H1 (cell line): ENCODE results near the gene GRAP. TPM values are rescaled to one million over a fixed set of nuclear protein-coding genes. Genes with fewer than 3 reads are reported as not detected.

Experiments
- CTCF ChIA-PET: fragments of 300-600 bp; sonication (Branson Sonifier 250); formaldehyde crosslinking; loops from one replicate; lab custom pipeline; 2021; ENCODE audit not compliant: partially characterized antibody; lab: Charles Lee
- POLR2A ChIA-PET: fragments of 300-600 bp; sonication (Branson Sonifier 250); formaldehyde crosslinking; loops from one replicate; lab custom pipeline; 2021; ENCODE audit warnings: inconsistent platforms; ENCODE audit not compliant: partially characterized antibody; lab: Charles Lee
- DNase-seq, 2 experiments: peaks; one replicate each; pipeline versions ENCODE4 v3.0.0 to v3.0.0-alpha.2; 2010 to 2022; ENCODE audit warnings: low spot score in 2 of 2, low read depth in 1 of 2, mixed read lengths in 1 of 2
- FAIRE-seq: peaks from 2 replicates; lab custom pipeline; 2011; peaks lifted over from hg19 to GRCh38; lab: Jason Lieb, UNC
- H2AFZ ChIP-seq: 2 replicates; pipeline ENCODE4 v1.8.1; 2012; ENCODE audit warnings: low read length, inconsistent platforms
- H2AK5ac ChIP-seq: 2 replicates; pipeline ENCODE4 v1.6.1; 2013; ENCODE audit warnings: low read depth, low read length
- H2BK120ac ChIP-seq: replicated peaks from 2 replicates; pipeline ENCODE3; 2013; ENCODE audit warnings: low read depth, low read length, inconsistent platforms
- H2BK12ac ChIP-seq: 2 replicates; pipeline ENCODE4 v1.6.1; 2013; ENCODE audit warnings: low read depth, low read length
- H2BK15ac ChIP-seq: 2 replicates; pipeline ENCODE4 v1.6.1; 2013; ENCODE audit warnings: low read length
- H2BK20ac ChIP-seq: 2 replicates; pipeline ENCODE4 v1.6.1; 2013; ENCODE audit warnings: low read length
- H2BK5ac ChIP-seq: 2 replicates; pipeline ENCODE4 v1.6.1; 2013; ENCODE audit warnings: low read depth, low read length
- H3K14ac ChIP-seq: 2 replicates; pipeline ENCODE4 v1.6.1; 2013; ENCODE audit warnings: inconsistent platforms; ENCODE audit not compliant: insufficient read length
- H3K18ac ChIP-seq: 2 replicates; pipeline ENCODE4 v1.6.1; 2013; ENCODE audit warnings: low read length; ENCODE audit errors: extremely low read depth
- H3K23ac ChIP-seq: 2 replicates; pipeline ENCODE4 v1.6.1; 2013; ENCODE audit warnings: inconsistent platforms; ENCODE audit not compliant: insufficient read length
- H3K23me2 ChIP-seq: 2 replicates; pipeline ENCODE4 v1.6.1; 2013; ENCODE audit warnings: low read depth, low read length
- H3K27ac ChIP-seq: 2 replicates; pipeline ENCODE4 v1.6.1; 2011; ENCODE audit warnings: low read depth, low read length, inconsistent platforms
- H3K27me3 ChIP-seq, 4 experiments: replicated peaks in 1 of 4; 1 replicate in 1 of 4; 2 replicates in 3 of 4; pipeline versions ENCODE4 v1.6.1 to v1.8.1; 2011 to 2013; ENCODE audit warnings: low read length in 3 of 4, mild to moderate bottlenecking in 3 of 4, inconsistent platforms in 2 of 4, mixed read lengths in 2 of 4, moderate library complexity in 1 of 4; ENCODE audit not compliant: control insufficient read depth in 3 of 4, insufficient read depth in 3 of 4; ENCODE audit errors: extremely low read depth in 1 of 4
- H3K36me3 ChIP-seq, 4 experiments: 2 replicates each; pipeline versions ENCODE4 v1.6.1 to v1.8.1; 2011 to 2013; ENCODE audit warnings: mild to moderate bottlenecking in 4 of 4, low read length in 3 of 4, moderate library complexity in 2 of 4, control low read depth in 1 of 4, inconsistent platforms in 1 of 4; ENCODE audit not compliant: insufficient read depth in 4 of 4, control insufficient read depth in 2 of 4
- H3K4ac ChIP-seq: replicated peaks from 2 replicates; pipeline ENCODE3; 2013; ENCODE audit warnings: low read length, low read depth, mixed read lengths, inconsistent platforms; ENCODE audit not compliant: insufficient read length
- H3K4me1 ChIP-seq, 4 experiments: replicated peaks in 1 of 4; 1 replicate in 1 of 4; 2 replicates in 3 of 4; pipeline versions ENCODE4 v1.6.1 to v1.8.1; 2011 to 2013; ENCODE audit warnings: low read length in 3 of 4, inconsistent platforms in 2 of 4, mixed read lengths in 1 of 4; ENCODE audit not compliant: insufficient read depth in 4 of 4, control insufficient read depth in 3 of 4
- H3K4me2 ChIP-seq, 2 experiments: 2 replicates each; pipeline versions ENCODE4 v1.6.1 to v1.8.1; 2011 to 2013; ENCODE audit warnings: low read depth in 2 of 2, low read length in 2 of 2, control low read depth in 1 of 2, inconsistent platforms in 1 of 2, mild to moderate bottlenecking in 1 of 2; ENCODE audit not compliant: insufficient read depth in 1 of 2
- H3K4me3 ChIP-seq, 4 experiments: fragments of 200-600, 300-600 bp in 1 of 4; sonication (generic), shearing (Covaris generic), sonication (Bioruptor Twin) in 1 of 4; 2 replicates each; pipeline versions ENCODE4 v1.5.1 to v1.8.1; 2011 to 2016; ENCODE audit warnings: low read length in 4 of 4, low read depth in 3 of 4, control low read depth in 2 of 4, inconsistent platforms in 2 of 4, mild to moderate bottlenecking in 2 of 4, mixed read lengths in 1 of 4, moderate library complexity in 1 of 4; ENCODE audit not compliant: insufficient read depth in 2 of 4; ENCODE audit errors: extremely low read depth in 1 of 4
- H3K56ac ChIP-seq: replicated peaks from 2 replicates; pipeline ENCODE3; 2013; ENCODE audit warnings: low read depth, mild to moderate bottlenecking, mixed read lengths, low read length, inconsistent platforms; ENCODE audit not compliant: insufficient read length
- H3K79me1 ChIP-seq: 2 replicates; pipeline ENCODE4 v1.6.1; 2013; ENCODE audit warnings: low read depth, low read length, control low read depth
- H3K79me2 ChIP-seq, 2 experiments: 2 replicates each; pipeline versions ENCODE4 v1.6.1 to v1.8.1; 2012 to 2013; ENCODE audit warnings: low read length in 2 of 2, mild to moderate bottlenecking in 2 of 2, inconsistent platforms in 1 of 2; ENCODE audit not compliant: insufficient read depth in 2 of 2, control insufficient read depth in 1 of 2
- H3K9ac ChIP-seq, 4 experiments: replicated peaks in 1 of 4; 1 replicate in 1 of 4; 2 replicates in 3 of 4; pipeline versions ENCODE4 v1.6.1 to v1.8.1; 2011 to 2013; ENCODE audit warnings: low read depth in 3 of 4, low read length in 3 of 4, control low read depth in 2 of 4, mild to moderate bottlenecking in 2 of 4, moderate library complexity in 2 of 4, inconsistent platforms in 1 of 4; ENCODE audit errors: extremely low read depth in 1 of 4
- H3K9me3 ChIP-seq, 2 experiments: 2 replicates each; pipeline versions ENCODE4 v1.6.1 to v1.8.1; 2012 to 2013; ENCODE audit warnings: mild to moderate bottlenecking in 2 of 2, moderate library complexity in 2 of 2, control low read depth in 1 of 2, inconsistent platforms in 1 of 2, low read depth in 1 of 2, low read length in 1 of 2, mixed read lengths in 1 of 2; ENCODE audit not compliant: insufficient read depth in 2 of 2
- H4K20me1 ChIP-seq, 2 experiments: replicated peaks in 1 of 2; 2 replicates each; pipeline versions ENCODE3 to v1.8.1; 2011 to 2013; ENCODE audit warnings: inconsistent platforms in 2 of 2, low read length in 2 of 2, mild to moderate bottlenecking in 1 of 2; ENCODE audit not compliant: insufficient read depth in 2 of 2, control insufficient read depth in 1 of 2
- H4K5ac ChIP-seq: 2 replicates; pipeline ENCODE4 v1.6.1; 2013; ENCODE audit warnings: low read length, low read depth, mixed read lengths, inconsistent platforms; ENCODE audit not compliant: insufficient read length
- H4K8ac ChIP-seq: 2 replicates; pipeline ENCODE4 v1.8.0; 2013; ENCODE audit warnings: mild to moderate bottlenecking, moderate library complexity, low read length, inconsistent platforms; ENCODE audit not compliant: insufficient read depth; ENCODE audit errors: extremely low read depth
- H4K91ac ChIP-seq: replicated peaks from 2 replicates; pipeline ENCODE3; 2013; ENCODE audit warnings: low read length, mixed read lengths, inconsistent platforms; ENCODE audit not compliant: insufficient read length
- MAFK ChIP-seq: IDR thresholded peaks from 2 replicates; pipeline ENCODE4 v1.6.1; 2012; ENCODE audit warnings: low read depth, mild to moderate bottlenecking, improper control_type of control experiment, low read length
- SIX5 ChIP-seq: IDR thresholded peaks from 2 replicates; pipeline ENCODE4 v1.6.1; 2011; ENCODE audit warnings: mild to moderate bottlenecking, low read depth, low read length
- TCF12 ChIP-seq: IDR thresholded peaks from 2 replicates; pipeline ENCODE4 v1.6.1; 2011; ENCODE audit warnings: low read depth, mild to moderate bottlenecking, low read length
- WGBS, 2 experiments: shearing (Covaris generic) in 1 of 2; methylation state at CpG; one replicate each; pipeline versions ENCODE4 v1.1.6 to v1.1.7; 2013 to 2015; ENCODE audit warnings: low lambda C conversion rate in 2 of 2, mixed read lengths in 2 of 2, inconsistent platforms in 1 of 2, low coverage in 1 of 2, missing lambda C conversion rate in 1 of 2; ENCODE audit not compliant: insufficient replicate concordance in 2 of 2, insufficient coverage in 1 of 2, insufficient read length in 1 of 2; ENCODE audit errors: extremely low coverage in 1 of 2, missing lambda C conversion rate in 1 of 2; 5-methylcytosine and 5-hydroxymethylcytosine counted together
- polyA plus RNA-seq, 7 experiments: library from polyadenylated mRNA; depleted of rRNA in 3 of 7; stranded (reverse) in 5 of 7; unstranded in 2 of 7; fragments of >200 nt in 5 of 7; fragments of 200-250 nt in 2 of 7; gene quantifications; 1 replicate in 5 of 7; 2 replicates in 1 of 7; 4 replicates in 1 of 7; pipeline versions ENCODE4 v1.2.1 to v1.2.3, GENCODE V29; 2011 to 2013; ENCODE audit warnings: missing spikeins in 2 of 7, mixed read lengths in 2 of 7
- total RNA-seq: library from RNA; stranded (reverse); fragmentation: NEBNext Ultra II Directional; extraction: Animal tissue kit (Norgen Biotek cat#: 25700); gene quantifications from 2 replicates; pipeline ENCODE4 v1.2.1, GENCODE V29; 2021

The GRAP gene
- total and polyA plus RNA-seq, 2 of the 8 experiments (the other 6 are each of a cell fraction or from before 2014, with no cell fraction given): 0.18 to 0.24 TPM

DNA sequence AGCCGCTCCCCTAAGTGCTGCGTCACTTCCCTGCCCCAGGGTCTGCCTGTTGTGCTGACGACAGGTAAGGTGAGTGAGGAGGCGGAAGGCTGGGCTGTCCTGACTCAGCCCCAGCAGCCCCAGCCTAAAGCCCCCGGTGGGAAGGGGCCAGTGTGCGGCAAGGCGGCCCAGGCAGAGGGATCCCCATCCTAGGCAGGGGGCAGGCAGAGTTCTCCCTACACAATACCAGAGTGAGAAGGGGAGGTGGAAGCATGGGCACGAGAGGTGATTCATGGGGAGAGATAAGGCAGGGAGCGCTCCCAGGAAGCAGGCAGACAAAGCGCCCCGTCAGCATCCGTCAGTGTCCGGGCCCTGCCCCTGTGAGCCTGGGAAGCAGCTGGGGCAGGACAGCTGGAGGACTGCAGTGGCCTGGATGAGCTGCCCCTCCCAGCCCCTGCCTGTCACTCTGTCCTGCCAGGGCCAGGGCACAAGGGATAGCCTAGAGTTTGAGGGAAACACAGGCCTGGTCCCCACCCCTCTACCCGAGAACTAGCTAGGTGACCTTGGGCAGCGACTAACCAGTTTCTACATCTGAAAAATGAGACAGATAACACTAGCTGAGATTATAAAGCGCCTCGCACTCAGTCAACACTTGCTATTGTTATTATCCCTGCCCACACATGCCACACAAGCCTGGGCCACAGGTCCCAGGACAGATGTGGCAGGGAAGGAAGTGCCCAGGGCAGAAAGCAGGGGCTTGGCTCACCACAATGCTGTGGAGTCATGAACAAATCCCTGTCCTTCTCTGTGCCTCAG lies 46.0 kb downstream of the GRAP start:
- no peak overlapping the region for H3K23ac ChIP-seq
- no peak overlapping the region for H2AK5ac ChIP-seq
- H3K79me1 ChIP-seq: peaks cover 45% of the 10 kb centered on the region
- CTCF ChIA-PET: interaction anchor here (0.6 to 3.3 kb wide), 7 partner anchors 8 to 256 kb away, joined by 3 to 16 read pairs (median 3); no protein-coding TSS in a partner anchor
- peak overlapping the region; percentile 24; the same call in 1 of the 2 replicates for H2BK5ac ChIP-seq
- peaks cover 20 to 30% of the 10 kb centered on the region in 2 experiments for H4K20me1 ChIP-seq
- no peak for FAIRE-seq
- no peak for DNase-seq
- peaks cover 4 to 38% (median 6%) of the 10 kb centered on the region in 4 experiments; a peak in 6 of 8 replicates for H3K36me3 ChIP-seq
- no peak overlapping the region for H2BK120ac ChIP-seq
- no peak overlapping the region for H4K91ac ChIP-seq
- WGBS, 2 experiments: 95% methylated on average over 17 of the region's 17 CpGs; no CpG with 5 or more reads in 1 of the 2 experiments
- H3K4me2 ChIP-seq: no peak overlapping the region; a peak in 1 of 4 replicates
- H2BK20ac ChIP-seq: no peak overlapping the region
- H3K27me3 ChIP-seq: no peaks in the 10 kb centered on the region
- H3K9ac ChIP-seq: no peak overlapping the region; a peak in 1 of 7 replicates
- H3K9me3 ChIP-seq: no peaks in the 10 kb centered on the region
- H3K4ac ChIP-seq: no peak overlapping the region
- POLR2A ChIA-PET: interaction anchor here (0.6 to 4.1 kb wide), 7 partner anchors 8 to 85 kb away, joined by 3 to 21 read pairs (median 5); no protein-coding TSS in a partner anchor
- H3K56ac ChIP-seq: no peak overlapping the region
- H3K14ac ChIP-seq: no peak overlapping the region
- no peak overlapping the region for H3K4me3 ChIP-seq
- H2AFZ ChIP-seq: no peak overlapping the region
- H3K23me2 ChIP-seq: peaks cover 10% of the 10 kb centered on the region
- H2BK12ac ChIP-seq: no peak overlapping the region
- peaks cover 0 to 23% (median 18%) of the 10 kb centered on the region in 4 experiments; a peak in 6 of 7 replicates for H3K4me1 ChIP-seq
- no peak overlapping the region for H3K18ac ChIP-seq
- no peak overlapping the region for H4K8ac ChIP-seq
- no peak overlapping the region for H2BK15ac ChIP-seq
- TF ChIP-seq TCF12: no peak
- TF ChIP-seq MAFK: peak; percentile 26; the same call in 1 of the 2 replicates
- TF ChIP-seq SIX5: no peak
- H3K79me2 ChIP-seq: peaks cover 8 to 75% of the 10 kb centered on the region in 2 experiments; a peak in 3 of 4 replicates
- no peak overlapping the region; the same call in 1 of the 2 replicates for H3K27ac ChIP-seq
- no peak overlapping the region for H4K5ac ChIP-seq
